T-helper 22 cell (primary cell): ENCODE data around the gene NRL.
"Not testable (repeated sequence)": the region's sequence is repeated elsewhere in the genome, so short reads cannot be mapped to it uniquely, and the experiment has no call there.

ENCODE experiments used
- DNase-seq: peaks from one replicate; pipeline ENCODE4 v3.0.0-alpha.2; 2020; ENCODE audit warnings: low read depth

NRL gene

GRCh38 chr14:24123424-24124417 lies 9.0 kb upstream of the NRL start:
- no peak for DNase-seq

GRCh38 chr14:24122898-24123297 lies 8.1 kb upstream of the NRL start:
- DNase-seq = no peak

GRCh38 chr14:24122416-24122815 lies 7.7 kb upstream of the NRL start:
- no peak for DNase-seq

- no peak for DNase-seq
Observed at GRCh38 chr14:24121210-24121609, 6.5 kb upstream of the NRL start.

GRCh38 chr14:24119691-24120090 lies 4.9 kb upstream of the NRL start:
- DNase-seq = no peak

- DNase-seq = no peak
Observed at GRCh38 chr14:24117179-24117578, 2.4 kb upstream of the NRL start.

- DNase-seq = no peak
Observed at GRCh38 chr14:24116128-24116814, 1.5 kb upstream of the NRL start.

- DNase-seq = no peak
Observed at GRCh38 chr14:24115422-24116127, 826 bp upstream of the NRL start.

- peak; percentile 73 for DNase-seq
Observed at GRCh38 chr14:24113801-24114531, 783 bp downstream of the NRL start.

- DNase-seq = no peak
Observed at GRCh38 chr14:24113379-24113800, 1.4 kb downstream of the NRL start.

GRCh38 chr14:24110523-24110922 lies 4.2 kb downstream of the NRL start:
- DNase-seq = no peak

GRCh38 chr14:24110060-24110459 lies 4.7 kb downstream of the NRL start:
- DNase-seq = no peak

- no peak for DNase-seq
Observed at GRCh38 chr14:24108336-24108874, 6.3 kb downstream of the NRL start.

- no peak for DNase-seq
Observed at GRCh38 chr14:24106672-24107271, 8.0 kb downstream of the NRL start.

GRCh38 chr14:24105609-24106239 lies 9.0 kb downstream of the NRL start:
- DNase-seq = not testable (repeated sequence)

GRCh38 chr14:24103451-24103850 lies 11.3 kb downstream of the NRL start:
- no peak for DNase-seq

GRCh38 chr14:24102357-24103048 lies 12.2 kb downstream of the NRL start:
- DNase-seq = no peak

- DNase-seq = no peak
Observed at GRCh38 chr14:24100982-24101494, 13.7 kb downstream of the NRL start.

- DNase-seq = no peak
Observed at GRCh38 chr14:24100197-24100981, 14.4 kb downstream of the NRL start.
